ENCODE measurements around the gene DNAJC30. TPM values are rescaled to one million over a fixed set of nuclear protein-coding genes. Genes with fewer than 3 reads are reported as not detected.

The DNAJC30 gene
- total RNA-seq, 1 experiment from 2014 or later = 2.8 TPM

DNA sequence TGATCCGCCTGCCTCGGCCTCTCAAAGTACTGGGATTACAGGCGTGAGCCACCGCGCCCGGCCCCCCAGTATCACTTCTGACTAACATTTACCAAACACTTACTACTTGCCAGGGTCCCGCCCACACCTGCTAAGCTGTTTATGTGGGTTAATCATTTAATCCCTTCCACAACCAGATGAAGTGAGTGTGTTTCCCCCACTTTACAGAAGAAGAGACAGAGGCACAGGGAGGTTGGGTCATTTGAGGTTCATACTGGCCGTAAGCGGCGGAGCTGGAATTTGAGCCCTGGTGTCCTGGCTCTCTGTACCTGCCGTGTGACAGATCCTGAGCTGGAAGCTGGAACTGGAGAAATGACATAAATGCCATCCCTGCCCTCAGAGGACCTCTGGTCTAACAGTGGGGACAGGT is 30.7 kb downstream of the DNAJC30 start:
- no peak for DNase-seq (ENCODE audit: extremely low read depth, low read depth)

DNA sequence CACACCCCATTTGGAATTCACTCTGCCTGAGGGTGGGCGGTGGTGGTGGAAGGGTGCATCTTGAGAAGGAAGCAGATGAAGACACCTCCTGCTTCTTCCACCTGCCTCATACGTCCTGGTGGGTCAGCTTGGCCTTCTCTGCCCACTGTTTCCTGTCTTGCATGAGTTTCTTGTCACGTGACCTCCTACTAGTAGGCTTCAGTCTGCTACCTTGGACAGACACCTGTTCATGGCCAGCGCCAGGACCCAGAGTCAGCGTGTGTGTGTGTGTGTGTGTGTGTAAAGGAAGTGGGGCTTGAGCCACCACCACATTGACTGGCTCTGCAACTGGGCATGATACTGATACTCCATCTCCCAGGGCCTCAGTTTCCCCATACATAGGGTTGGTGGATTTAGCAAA is 32.7 kb downstream of the DNAJC30 start:
- DNase-seq (ENCODE audit: extremely low read depth, low read depth) = no peak

DNA sequence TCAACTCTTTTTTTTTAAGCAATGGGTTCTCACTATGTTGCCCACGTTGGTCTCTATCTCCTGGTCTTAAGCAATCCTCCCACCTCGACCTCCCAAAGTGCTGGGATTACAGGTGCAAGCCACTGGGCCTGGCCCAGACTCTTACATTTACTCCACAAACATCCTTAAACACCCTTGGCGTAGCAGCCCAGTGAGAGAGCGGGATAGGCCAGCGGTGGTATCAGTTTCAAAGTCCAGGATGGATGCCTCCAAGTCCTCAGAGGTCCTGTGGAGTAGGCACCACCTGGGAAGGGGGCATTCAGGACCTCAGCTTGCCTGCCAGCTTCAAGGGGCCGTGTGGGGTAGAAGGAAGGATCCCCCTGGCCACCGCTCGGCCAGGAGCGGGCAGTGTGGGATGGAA is 33.7 kb downstream of the DNAJC30 start:
- no peak for DNase-seq (ENCODE audit: extremely low read depth, low read depth)

DNA sequence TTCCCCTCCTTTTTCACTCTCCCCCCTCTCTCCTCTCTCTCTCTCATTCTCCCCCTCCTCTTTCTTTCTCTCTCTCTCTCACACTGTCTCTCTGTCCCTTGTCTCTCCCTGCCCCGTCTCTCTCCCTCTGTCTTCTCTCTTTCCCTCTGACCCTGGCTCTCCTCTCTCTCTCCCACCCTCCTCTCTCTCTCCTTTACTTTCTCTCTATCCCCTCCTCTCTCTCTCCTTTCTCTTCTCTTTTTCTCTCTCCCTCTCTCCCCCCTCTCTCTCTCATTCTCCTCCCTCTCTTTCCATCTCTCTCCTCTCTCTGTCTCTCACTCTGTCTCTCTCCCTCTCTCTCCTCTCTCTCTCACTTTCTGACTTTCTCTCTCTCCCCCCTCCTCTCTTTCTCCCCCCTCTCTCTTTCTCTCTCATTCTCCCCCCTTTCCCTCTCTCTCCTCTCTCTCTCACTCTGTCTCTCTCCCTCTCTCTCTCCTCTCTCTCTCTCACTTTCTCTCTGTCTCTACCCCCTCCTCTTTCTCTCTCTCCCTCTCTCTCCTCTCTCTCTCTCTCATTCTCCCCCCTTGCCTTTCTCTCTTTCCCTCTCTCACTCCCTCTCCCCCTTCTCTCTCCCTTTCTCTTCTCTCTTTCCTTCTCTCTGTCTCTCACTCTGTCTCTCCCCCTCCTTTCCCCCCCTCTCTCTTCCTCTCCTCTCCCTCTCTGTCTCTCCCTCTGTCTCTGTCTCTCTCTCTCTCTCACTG is 34.5 kb downstream of the DNAJC30 start:
- DNase-seq (ENCODE audit: extremely low read depth, low read depth) = no peak

DNA sequence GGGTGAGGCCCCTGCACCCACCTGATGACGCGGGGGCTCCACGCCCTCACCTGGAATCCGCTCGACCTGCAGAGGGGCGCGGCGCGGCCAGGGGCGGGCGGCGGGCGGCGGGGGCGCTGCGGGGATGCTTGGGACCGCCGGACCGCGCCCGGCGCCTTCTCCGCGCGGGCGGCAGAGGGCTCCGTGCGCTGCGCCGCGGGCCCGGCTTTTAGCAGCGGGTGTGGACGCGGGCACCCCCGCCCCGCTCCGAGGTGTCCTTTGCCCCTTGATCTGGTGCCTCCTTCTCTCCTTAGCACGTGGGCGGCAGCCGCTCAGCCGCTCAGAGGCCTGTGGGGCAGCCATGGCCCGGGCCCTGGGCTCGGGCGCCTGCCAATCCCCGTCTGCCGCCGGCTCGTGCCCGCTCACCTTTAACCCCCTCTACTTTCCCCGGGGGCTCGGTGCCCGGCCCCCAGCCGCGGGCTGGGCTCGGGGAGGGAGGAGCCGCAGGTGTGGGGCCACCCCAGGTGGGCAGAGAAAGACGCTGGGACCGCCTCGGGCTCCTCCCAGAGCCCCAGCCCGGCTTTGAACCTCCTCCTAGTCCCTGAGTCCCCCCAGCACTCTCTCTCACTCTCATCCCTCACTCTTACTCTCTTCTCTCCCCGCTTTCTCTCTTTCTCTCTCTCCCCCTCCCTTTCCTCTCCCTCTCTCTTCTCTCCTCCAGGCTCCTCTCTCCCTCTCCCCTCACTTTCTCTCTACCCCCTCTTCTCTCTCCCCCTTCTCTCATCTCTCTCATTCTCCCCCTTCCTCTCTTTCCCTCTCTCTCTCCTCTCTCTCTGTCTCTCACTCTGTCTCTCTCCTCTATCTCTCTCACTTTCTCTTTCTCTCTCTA is 35.3 kb downstream of the DNAJC30 start:
- DNase-seq (ENCODE audit: extremely low read depth, low read depth) = no peak

DNA sequence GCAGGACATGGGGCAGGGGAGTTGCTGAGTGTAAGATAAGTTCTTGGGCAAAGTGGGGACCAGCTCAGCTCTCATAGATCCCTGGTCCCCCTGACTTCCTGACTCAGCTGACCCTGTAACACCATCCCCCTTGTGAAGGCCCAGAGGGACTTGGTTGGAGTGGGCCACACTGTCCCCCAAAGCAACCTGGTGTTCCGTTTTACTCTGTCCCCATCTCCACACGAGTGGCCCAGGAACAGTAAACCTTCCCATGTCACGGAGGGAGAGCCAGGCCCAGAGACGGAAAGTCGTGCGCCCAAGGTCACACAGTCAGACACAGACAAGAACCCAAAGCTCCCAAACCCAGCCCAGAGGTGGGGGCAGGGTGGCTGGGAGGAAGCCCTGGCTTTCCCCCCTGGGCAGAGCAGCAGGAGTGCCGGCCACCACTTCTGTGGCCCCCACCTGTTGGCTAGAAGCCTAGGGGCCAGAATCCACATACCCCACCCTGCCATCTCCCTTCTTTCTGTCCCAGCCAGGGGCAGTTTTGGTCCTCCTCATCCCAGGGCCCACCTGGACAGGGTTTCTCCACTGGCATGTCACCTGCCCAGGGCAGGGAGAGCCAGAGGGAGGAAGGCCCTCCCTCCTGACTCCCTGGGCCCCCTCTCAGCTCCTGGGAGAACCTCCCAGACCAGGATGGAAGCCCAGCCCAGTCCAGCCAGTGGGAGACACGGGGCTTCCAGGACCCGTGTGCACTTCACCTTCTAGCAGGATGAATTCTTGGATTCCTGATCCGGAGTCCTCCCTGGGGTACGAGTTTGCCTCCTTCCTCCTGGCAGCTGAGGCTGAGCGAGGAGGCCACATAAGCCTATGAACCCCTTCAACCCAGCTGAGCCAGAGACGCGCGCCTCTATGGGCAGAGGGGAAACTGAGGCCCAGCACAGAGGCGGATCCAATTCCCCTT is 36.2 kb downstream of the DNAJC30 start:
- DNase-seq (ENCODE audit: extremely low read depth, low read depth) = no peak

DNA sequence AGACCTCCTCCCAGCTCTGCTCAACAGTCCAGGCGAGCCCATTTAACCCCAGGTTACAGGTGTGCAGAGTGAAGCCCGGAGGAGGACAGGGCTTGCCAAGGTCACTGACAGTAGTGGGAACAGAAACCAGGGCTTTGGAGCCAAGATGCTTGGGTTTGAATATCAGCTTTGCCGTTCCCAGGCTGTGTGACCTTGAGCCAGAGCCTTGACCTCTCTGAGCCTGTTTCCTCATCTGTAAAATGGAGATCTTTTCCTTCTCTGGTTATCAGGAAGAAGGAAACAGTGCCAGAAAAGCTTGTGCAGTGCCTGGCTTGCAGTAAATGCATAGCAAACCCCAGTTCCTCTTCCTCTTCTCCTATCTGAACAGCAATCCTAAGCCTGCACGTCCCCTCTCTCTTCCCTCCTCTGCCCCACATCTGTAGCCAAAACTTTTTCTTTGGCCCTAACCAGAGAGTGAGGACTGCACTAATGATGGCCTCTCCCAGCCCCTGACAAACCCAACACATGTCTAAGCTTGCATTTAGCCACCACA is 37.5 kb downstream of the DNAJC30 start:
- DNase-seq (ENCODE audit: extremely low read depth, low read depth) = no peak

DNA sequence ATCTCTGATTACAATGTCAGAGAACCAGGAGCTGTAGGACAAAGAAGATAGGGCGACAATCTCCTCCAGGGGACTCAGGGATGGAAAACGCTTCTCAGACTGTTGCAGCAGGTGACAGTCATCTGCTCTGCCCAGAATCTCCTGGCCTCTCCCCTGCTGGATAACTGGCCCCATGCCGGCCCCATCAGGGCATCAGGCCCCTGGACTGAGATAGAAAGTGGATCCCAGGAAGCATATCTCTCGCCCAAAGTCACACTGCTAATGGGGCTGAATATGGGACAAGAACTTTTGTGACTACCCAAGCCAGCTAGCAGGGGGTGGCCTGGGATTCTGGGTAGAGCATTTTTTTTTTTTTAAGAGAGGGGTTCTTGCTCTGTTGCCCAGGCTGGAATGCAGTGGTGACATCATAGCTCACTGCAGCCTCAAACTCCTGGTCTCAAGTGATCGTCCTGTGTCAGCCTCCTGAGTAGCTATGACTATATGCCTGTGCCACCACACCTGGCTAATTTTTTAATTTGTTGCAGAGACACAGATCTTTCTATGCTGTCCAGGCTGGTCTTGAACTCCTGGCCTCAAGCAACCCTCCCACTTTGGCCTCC is 38.5 kb downstream of the DNAJC30 start:
- DNase-seq (ENCODE audit: extremely low read depth, low read depth) = no peak

DNA sequence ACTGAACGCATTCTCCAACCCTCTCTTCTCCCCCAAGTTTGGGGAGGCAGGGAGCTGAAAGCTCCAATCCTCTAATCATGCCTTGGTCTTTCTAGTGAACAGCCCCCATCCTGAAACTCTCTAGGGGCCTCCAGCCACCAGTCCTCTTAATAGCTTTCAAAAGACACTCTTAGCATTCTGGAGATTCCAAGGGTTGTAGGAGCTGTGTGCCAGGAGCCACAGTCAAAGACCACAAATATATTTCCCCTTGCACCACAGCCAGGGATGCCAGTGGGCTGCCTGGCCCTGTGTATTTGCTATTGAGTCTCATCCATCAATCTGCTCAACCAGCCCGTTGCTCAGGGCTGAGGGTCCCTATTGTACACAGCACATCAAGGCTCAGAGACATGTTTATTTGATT is 40.4 kb downstream of the DNAJC30 start:
- DNase-seq (ENCODE audit: extremely low read depth, low read depth) = no peak

DNA sequence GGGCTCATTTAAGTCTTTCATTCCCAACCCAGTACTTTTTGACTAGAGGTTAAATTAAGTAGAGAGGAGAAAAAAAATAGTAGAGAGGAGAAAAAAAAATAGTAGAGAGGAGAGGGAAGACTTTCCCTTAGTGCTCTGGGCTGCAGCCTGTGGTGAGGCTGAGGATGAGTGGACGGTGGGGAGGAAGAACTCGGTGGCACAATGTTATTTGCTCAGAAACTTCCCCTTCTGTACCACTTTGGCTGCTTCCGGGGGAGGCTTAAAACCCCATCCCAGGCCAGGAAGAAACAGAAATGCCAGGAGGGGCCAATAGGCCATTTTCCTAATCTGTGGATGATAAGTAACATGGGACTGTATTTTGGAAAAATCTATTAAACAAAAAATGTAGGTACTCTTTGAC is 44.3 kb downstream of the DNAJC30 start:
- no peak for DNase-seq (ENCODE audit: extremely low read depth, low read depth)

DNA sequence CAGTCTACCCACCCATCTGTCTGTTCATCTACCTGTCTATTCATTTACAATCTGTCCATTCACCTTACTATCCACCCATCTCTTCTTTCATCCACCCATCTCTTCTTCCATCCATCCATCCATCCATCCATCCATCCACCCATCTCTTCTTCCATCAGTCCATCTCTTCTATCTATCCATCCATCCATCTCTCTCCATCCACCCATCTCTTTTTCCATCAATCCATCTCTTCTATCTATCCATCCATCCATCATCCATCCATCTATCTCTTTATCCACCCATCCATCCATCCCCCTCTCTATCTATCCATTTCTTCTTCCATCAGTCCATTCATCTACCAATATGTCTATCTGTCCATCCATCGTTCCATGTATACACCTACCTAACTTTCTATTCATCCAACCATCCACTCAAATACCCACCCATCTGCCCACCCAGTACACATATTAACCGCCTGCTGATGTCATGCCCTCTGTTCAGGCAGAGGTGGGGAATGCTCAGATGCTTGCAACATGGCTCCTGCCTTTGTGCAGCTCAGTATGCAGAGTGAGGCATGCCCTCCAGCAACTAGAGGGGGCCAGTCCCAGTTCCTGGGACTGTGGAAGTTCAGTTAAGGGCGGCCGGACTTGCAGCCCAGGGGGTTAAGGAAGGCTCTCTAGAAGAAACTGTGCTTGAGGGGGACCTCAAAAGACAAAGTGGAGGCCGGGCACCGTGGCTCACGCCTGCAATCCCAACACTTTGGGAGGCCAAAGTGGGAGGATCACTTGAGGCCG is 47.6 kb downstream of the DNAJC30 start:
- DNase-seq (ENCODE audit: extremely low read depth, low read depth) = no peak

DNA sequence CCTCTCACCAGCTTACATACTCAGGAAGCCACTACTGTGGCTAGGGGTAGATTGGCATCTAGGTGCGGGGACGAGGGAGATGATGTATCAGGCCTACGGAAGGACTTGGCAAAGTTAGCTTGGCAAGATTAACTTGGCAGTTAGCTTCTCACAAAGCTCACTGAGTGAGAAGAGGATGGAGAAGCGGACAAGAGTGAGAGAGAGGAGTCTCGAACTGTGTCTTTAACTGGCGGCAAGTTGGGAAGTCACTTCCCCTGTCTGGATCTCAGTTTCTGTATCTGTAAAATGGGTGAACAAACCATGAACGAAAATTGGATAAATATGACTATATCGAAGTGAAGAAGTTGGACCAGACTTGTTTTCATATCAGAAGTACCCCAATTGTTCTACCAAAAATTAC is 49.4 kb downstream of the DNAJC30 start:
- no peak for DNase-seq (ENCODE audit: extremely low read depth, low read depth)

DNA sequence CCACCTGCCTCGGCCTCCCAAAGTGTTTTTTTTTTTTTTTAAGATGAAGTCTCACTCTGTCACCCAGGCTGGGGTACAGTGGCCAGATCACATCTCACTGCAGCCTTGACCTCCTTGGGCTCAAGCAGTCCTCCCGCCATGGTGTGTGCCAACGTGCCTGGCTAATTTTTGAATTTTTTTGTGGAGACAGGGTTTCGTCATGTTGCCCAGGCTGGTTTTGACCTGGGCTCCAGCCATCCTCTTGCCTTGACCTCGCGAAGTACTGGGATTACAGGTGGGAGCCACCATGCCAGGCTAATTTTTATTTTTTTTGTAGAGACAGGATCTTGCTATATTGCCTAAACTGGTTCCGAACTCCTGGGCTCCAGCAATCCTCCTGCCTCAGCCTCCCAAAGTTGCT is 49.9 kb downstream of the DNAJC30 start:
- DNase-seq (ENCODE audit: extremely low read depth, low read depth) = no peak

DNA sequence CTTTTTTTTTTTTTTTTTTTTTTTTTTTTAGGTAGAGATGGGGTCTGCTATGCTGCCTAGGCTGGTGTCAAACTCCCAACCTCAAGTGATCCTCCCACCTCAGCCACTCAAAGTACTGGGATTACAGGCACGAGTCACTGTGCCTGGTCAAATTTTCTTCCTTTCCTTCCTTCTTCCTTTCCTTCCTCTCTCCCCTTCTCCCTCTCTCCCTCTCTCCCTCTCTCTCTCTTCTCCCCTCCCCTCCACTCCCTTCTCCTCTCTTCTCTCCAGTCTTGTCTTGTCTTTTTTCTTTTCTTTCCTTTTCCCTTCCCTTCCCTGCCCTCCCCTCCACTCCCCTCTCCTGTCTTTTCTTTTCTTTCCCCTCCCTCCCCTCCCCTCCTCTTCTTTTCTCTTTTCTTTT is 51.7 kb downstream of the DNAJC30 start:
- DNase-seq (ENCODE audit: extremely low read depth, low read depth) = no peak

Small RNA genes lying within 50 kb of the gene (small RNA-seq; reads per million reads assigned to genes)
- gene MIR4284 = 0.17 to 1.6 reads per million in 2 experiments
- gene RN7SL265P = 0 to 0.12 reads per million in 2 experiments

Other genes starting within 250 kb of the DNAJC30 start
- gene FZD9, start 249.7 kb downstream of the DNAJC30 start, total RNA-seq (2014; rRNA removed; shearing (Covaris generic)) = 5.0 and 5.7 TPM in 2 replicates
- 72.0 and 81.9 TPM in 2 replicates for gene BAZ1B, start 161.2 kb downstream of the DNAJC30 start, total RNA-seq (2014; rRNA removed; shearing (Covaris generic))
- 34.0 and 39.2 TPM in 2 replicates for gene BCL7B, start 125.8 kb downstream of the DNAJC30 start, total RNA-seq (2014; rRNA removed; shearing (Covaris generic))
- 70.5 and 76.4 TPM in 2 replicates for gene TBL2, start 104.9 kb downstream of the DNAJC30 start, total RNA-seq (2014; rRNA removed; shearing (Covaris generic))
- 1.6 and 1.9 TPM in 2 replicates for gene MLXIPL, start 58.9 kb downstream of the DNAJC30 start, total RNA-seq (2014; rRNA removed; shearing (Covaris generic))
- gene VPS37D, start 15.6 kb downstream of the DNAJC30 start, total RNA-seq (2014; rRNA removed; shearing (Covaris generic)) = 3.6 and 5.4 TPM in 2 replicates
- 187 and 231 TPM in 2 replicates for gene BUD23, start 144 bp upstream of the DNAJC30 start, total RNA-seq (2014; rRNA removed; shearing (Covaris generic))
- gene STX1A, start 36.2 kb upstream of the DNAJC30 start, total RNA-seq (2014; rRNA removed; shearing (Covaris generic)) = 63.4 and 66.3 TPM in 2 replicates
- gene ABHD11, start 55.3 kb upstream of the DNAJC30 start, total RNA-seq (2014; rRNA removed; shearing (Covaris generic)) = 9.6 and 10.7 TPM in 2 replicates
- 1.0 and 1.7 TPM in 2 replicates for gene CLDN3, start 86.8 kb upstream of the DNAJC30 start, total RNA-seq (2014; rRNA removed; shearing (Covaris generic))
- gene CLDN4, start 147.5 kb upstream of the DNAJC30 start, total RNA-seq (2014; rRNA removed; shearing (Covaris generic)) = 24.9 and 25.3 TPM in 2 replicates
- gene METTL27, start 159.1 kb upstream of the DNAJC30 start, total RNA-seq (2014; rRNA removed; shearing (Covaris generic)) = 4.3 and 5.1 TPM in 2 replicates
- 0.55 TPM in 1 of 2 replicates, not detected in the other for gene TMEM270, start 177.7 kb upstream of the DNAJC30 start, total RNA-seq (2014; rRNA removed; shearing (Covaris generic))